ENCODE results near the gene RCHY1. TPM values are rescaled to one million over a fixed set of nuclear protein-coding genes. Genes with fewer than 3 reads are reported as not detected.

Gene RCHY1
- total RNA-seq, 1 donor from 2014 or later = 18.7 TPM

DNA sequence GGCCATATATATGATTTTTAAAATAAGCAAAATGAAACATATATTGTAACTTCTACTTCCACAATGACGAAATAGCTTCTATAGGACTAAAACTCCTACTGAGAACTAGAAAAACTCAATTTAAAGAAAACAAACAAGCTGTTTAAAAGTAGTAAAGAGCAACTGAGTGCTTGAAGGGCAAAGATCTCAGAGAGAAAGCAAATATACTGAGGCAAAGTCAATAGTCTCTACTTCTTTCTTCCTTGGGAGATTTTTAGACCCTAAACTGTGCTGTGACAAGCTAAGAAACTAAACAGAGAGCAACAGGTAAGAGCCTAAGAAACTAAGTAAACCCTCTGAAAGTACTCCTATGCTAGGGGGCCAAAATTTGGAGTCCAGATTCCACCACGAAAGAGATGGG is 8.6 kb downstream of the RCHY1 start:
- no peak overlapping the region for H3K4me3 Mint-ChIP-seq (ENCODE audit: unreplicated experiment)

DNA sequence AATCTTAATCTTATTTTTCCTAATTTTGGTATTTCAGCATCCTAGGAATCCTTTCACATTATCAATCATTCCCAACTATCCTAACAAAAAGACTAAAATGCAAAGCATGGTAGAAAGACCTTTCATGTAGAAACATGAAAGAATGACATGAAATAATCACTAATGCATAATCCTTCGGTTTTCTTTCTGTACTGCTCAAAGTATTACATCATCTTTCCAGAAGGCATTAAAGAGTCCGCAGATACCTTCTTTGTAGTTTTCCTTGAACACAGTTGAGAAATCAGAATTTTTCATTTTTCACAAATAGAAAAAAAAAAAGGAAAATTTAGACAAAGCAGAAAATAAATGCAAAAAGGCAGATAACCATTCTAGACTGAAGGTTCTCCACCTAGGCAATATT is 11.5 kb downstream of the RCHY1 start:
- DNase-seq (ENCODE audit: low spot score) = no peak
- H3K36me3 Mint-ChIP-seq (ENCODE audit: low read depth) = peaks cover 33% of the 10 kb centered on the region
- H3K27me3 Mint-ChIP-seq (ENCODE audit: low read depth) = no peaks in the 10 kb centered on the region
- no peak for TF ChIP-seq CTCF (IDR thresholded peaks at IDR 0.05)
- no peak overlapping the region for H3K4me3 Mint-ChIP-seq (ENCODE audit: unreplicated experiment)
- no peaks in the 10 kb centered on the region for H3K4me1 Mint-ChIP-seq (ENCODE audit: low read depth)
- H3K27ac Mint-ChIP-seq (ENCODE audit: unreplicated experiment) = no peak overlapping the region
- peaks cover 16% of the 10 kb centered on the region for H3K9me3 Mint-ChIP-seq (ENCODE audit: low read depth)

More for the DNA sequence above, 8.6 kb downstream of the RCHY1 start:
- H3K9me3 Mint-ChIP-seq (ENCODE audit: low read depth) = no peaks in the 10 kb centered on the region
- no peak overlapping the region for H3K27ac Mint-ChIP-seq (ENCODE audit: unreplicated experiment)
- TF ChIP-seq CTCF (IDR thresholded peaks at IDR 0.05) = no peak
- H3K27me3 Mint-ChIP-seq (ENCODE audit: low read depth) = no peaks in the 10 kb centered on the region
- H3K4me1 Mint-ChIP-seq (ENCODE audit: low read depth) = peaks cover 14% of the 10 kb centered on the region
- DNase-seq (ENCODE audit: low spot score) = no peak
- peaks cover 16% of the 10 kb centered on the region for H3K36me3 Mint-ChIP-seq (ENCODE audit: low read depth)

GRCh38 chr4:75499900-75500299 is 14.3 kb downstream of the RCHY1 start:
- H3K27ac Mint-ChIP-seq (ENCODE audit: unreplicated experiment) = no peak overlapping the region
- H3K4me1 Mint-ChIP-seq (ENCODE audit: low read depth) = peaks cover 7% of the 10 kb centered on the region
- peaks cover 16% of the 10 kb centered on the region for H3K9me3 Mint-ChIP-seq (ENCODE audit: low read depth)
- TF ChIP-seq CTCF (IDR thresholded peaks at IDR 0.05) = no peak
- no peak overlapping the region for H3K4me3 Mint-ChIP-seq (ENCODE audit: unreplicated experiment)
- H3K27me3 Mint-ChIP-seq (ENCODE audit: low read depth) = no peaks in the 10 kb centered on the region
- peaks cover 26% of the 10 kb centered on the region for H3K36me3 Mint-ChIP-seq (ENCODE audit: low read depth)
- DNase-seq (ENCODE audit: low spot score) = no peak

- H3K27me3 Mint-ChIP-seq (ENCODE audit: low read depth) = no peaks in the 10 kb centered on the region
- peaks cover 25% of the 10 kb centered on the region for H3K36me3 Mint-ChIP-seq (ENCODE audit: low read depth)
- H3K4me1 Mint-ChIP-seq (ENCODE audit: low read depth) = peaks cover 7% of the 10 kb centered on the region
- H3K9me3 Mint-ChIP-seq (ENCODE audit: low read depth) = peaks cover 16% of the 10 kb centered on the region
- no peak for DNase-seq (ENCODE audit: low spot score)
- no peak overlapping the region for H3K4me3 Mint-ChIP-seq (ENCODE audit: unreplicated experiment)
- no peak overlapping the region for H3K27ac Mint-ChIP-seq (ENCODE audit: unreplicated experiment)
- no peak for TF ChIP-seq CTCF (IDR thresholded peaks at IDR 0.05)
These were observed 16.2 kb downstream of the RCHY1 start for GRCh38 chr4:75498041-75498440.

DNA sequence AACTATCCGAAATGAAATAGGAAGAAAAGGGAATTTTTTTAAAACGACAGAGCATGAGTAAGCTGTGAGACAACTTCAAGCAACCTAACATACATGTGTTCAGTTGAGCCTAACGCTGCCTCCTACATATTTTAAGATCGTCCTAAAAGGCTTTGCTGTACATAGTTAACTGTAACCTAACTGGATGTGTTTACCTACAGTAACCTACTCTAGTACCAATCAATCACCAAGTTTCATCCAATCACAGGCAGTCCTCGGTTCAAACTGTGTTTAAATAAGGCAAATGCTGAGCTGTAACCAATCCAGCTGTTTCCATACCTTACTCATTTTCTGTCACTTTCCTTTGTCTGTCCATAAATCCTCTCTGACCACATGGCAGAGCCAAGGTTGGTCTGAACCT is 17.1 kb downstream of the RCHY1 start:
- Mint-ChIP-seq H3K27me3 (ENCODE audit: low read depth) (no peaks in the 10 kb centered on the region), H3K4me3 (ENCODE audit: unreplicated experiment) (no peak overlapping the region), H3K36me3 (ENCODE audit: low read depth) (peaks cover 21% of the 10 kb centered on the region), H3K9me3 (ENCODE audit: low read depth) (peaks cover 16% of the 10 kb centered on the region), H3K27ac (ENCODE audit: unreplicated experiment) (no peak overlapping the region), H3K4me1 (ENCODE audit: low read depth) (peaks cover 7% of the 10 kb centered on the region)
- TF ChIP-seq CTCF (IDR thresholded peaks at IDR 0.05) = no peak
- no peak for DNase-seq (ENCODE audit: low spot score)
